GM08714 (cell line): ENCODE measurements around the gene PNLIPRP2.

Experiments
- H3K4me3 ChIP-seq: fragments of 200-500 bp; sonication (Bioruptor generic); 2 replicates; pipeline ENCODE4 v1.5.1; 2014; ENCODE audit warnings: mild to moderate bottlenecking, low read length, inconsistent platforms
- ZNF274 ChIP-seq: IDR thresholded peaks from 2 replicates; pipeline ENCODE4 v1.6.1; 2012; ENCODE audit warnings: mild to moderate bottlenecking, low read depth, low read length

PNLIPRP2 gene

DNA sequence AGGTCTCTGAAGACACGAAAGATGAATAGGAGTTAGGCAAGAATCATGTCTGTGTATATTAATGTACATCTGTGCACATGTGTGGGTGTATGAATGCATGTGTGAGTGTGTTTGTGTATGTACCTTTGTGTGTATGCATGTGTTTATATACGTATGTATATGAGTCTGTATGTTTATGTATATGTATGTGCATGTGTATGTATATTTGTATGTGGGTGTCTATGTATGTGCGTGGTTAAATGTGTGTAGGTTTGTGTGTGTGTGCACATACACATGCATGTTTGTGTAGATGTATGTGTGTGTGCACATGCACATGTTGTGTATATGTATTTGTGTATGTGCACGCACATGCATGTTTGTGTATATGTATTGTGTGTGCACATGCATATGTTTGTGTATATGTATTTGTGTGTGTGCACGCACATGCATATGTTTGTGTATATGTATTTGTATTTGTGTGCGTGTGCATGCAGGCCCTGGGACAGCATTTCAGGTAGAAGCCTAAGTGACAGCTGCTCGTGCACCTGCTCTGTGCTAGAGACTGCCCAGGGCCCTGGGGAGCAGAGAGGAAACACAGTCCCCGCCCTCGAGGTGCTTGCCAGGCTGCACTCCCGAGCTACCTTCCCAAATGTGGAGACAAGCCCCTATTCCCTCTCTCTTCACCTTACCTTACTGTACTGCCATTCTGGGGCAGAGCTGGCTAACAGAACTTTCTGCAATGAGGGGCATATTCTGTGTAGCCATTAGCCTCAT is 17.9 kb upstream of the PNLIPRP2 start:
- no peak overlapping the region for H3K4me3 ChIP-seq
- no peak for TF ChIP-seq ZNF274

DNA sequence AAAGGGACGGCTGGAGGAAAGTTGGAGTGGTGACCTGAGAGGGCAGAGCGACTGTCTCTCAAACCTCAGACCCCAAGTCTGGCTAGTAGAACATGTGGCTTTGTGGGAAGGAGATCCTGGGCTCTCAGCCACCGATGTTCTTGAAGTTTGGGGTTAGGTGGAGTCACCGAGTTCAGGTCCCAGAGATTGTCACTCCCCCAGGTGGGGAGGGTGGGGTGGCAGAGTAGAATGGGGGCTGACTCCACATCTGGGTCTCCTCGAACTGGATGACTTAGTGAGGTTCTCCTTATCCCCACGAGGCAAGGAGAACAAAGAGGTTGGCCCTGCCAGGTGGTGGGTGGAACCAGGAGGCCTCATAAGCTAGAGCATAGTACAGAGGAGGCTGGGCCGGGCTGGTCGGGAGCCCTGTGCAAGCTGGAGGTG is 14.7 kb upstream of the PNLIPRP2 start:
- no peak for TF ChIP-seq ZNF274
- H3K4me3 ChIP-seq: no peak overlapping the region

DNA sequence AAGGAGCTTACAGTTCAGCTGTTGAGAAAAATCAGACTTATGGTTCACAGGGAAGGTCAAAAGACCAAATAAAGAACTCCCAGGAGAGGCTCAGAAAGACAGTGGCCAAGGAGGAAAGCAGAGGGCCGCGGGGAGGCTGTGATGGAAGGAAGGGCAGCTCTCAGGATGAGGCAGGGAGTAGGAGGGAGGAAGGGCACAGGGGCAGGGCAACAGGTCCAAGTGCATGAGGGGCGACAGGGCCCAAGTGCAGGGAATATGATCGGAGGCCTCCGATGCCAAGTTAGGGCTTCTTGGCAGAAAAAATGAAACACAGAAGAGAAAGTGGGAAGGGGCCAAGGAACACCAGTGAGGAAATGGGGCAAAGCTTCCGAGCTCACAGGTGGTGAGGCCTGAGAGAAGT is 13.4 kb upstream of the PNLIPRP2 start:
- no peak for TF ChIP-seq ZNF274
- H3K4me3 ChIP-seq: no peak overlapping the region

DNA sequence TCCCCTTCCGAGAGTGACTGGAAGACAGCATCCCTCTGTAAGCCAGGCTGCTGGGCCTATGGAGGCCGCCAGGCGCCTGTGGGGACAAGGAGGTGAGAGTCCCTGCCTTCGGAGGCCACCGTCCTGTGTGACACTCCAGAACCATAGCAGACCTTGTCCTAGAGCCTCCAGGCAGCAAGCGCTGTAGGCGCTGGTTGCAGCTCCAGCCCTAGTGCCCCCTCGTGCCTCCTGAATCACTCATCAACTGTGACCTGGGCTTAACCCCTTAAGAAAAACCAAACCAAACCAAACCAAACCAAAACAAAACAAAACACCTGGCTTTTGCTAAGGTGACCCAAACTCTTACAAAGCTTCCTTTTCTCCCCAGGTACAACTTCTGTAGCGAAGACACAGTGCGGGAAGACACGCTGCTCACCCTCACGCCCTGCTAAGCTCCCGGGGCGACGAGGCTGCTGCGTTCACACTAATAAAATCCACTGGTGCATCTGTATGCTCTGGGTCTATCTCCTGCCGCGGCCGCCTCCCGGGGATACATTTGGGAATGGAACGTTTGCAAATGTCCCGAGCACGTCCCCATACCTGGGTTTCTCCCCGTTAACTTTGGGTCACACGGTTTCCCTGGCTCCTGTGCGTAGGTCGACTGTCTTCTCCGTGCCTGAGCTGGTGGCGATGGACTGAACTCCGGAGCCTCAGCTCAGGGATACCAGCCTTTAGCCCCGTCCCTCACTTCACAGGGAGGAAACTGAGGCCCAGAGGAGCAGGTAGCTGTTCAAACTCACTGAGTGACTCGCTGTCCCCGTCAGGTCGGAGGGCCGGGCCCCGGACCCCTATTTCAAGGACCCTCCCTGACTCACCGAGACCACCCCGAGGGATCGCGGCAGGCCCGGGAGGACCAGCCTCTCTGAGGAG is 11.8 kb upstream of the PNLIPRP2 start:
- TF ChIP-seq ZNF274: no peak
- no peak overlapping the region for H3K4me3 ChIP-seq

GRCh38 chr10:116610443-116611152 is 10.2 kb upstream of the PNLIPRP2 start:
- no peak for TF ChIP-seq ZNF274
- no peak overlapping the region for H3K4me3 ChIP-seq

DNA sequence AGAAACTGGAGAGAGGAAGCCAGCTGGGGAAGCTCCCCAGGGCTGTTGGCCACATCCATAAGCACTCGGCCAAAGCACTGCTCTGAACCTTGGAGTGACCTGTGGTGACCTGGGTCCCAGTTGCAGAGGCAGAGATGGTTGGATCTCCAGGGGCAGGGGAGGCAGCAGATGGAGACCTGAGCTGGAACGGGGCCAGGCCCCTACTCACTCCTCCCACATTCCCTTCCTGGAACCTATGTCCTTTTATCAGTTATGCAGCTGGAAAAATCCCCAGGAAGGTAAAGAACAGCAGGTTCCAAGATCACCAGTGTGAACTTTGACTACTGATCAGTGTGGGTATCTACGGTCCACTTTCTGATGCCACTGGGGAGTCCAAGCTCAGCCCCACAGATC is 9.6 kb upstream of the PNLIPRP2 start:
- TF ChIP-seq ZNF274: no peak
- no peak overlapping the region for H3K4me3 ChIP-seq

GRCh38 chr10:116612107-116612769 is 8.5 kb upstream of the PNLIPRP2 start:
- no peak for TF ChIP-seq ZNF274
- H3K4me3 ChIP-seq: no peak overlapping the region

DNA sequence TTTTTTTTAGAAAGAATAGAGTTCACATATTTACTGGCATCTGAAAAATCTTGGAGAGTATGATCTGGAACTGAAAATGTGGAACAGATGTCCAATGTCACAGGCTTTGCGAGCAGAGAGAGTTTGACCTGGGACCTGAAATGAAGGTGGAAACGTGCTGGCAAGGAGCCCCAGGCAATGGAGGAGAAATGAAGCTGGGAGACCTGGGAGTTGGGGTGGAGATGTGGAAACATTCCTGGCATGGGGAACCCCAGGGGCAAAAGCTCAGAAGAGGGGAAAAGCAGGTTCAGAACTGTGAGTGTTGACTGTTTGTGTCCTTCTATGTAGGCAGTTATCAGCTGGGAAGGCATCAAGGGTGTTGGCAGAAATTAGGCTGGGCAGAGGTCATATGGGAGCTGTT is 7.3 kb upstream of the PNLIPRP2 start:
- no peak for TF ChIP-seq ZNF274
- H3K4me3 ChIP-seq: no peak overlapping the region

GRCh38 chr10:116614796-116615195 is 6.0 kb upstream of the PNLIPRP2 start:
- TF ChIP-seq ZNF274: no peak
- no peak overlapping the region for H3K4me3 ChIP-seq

DNA sequence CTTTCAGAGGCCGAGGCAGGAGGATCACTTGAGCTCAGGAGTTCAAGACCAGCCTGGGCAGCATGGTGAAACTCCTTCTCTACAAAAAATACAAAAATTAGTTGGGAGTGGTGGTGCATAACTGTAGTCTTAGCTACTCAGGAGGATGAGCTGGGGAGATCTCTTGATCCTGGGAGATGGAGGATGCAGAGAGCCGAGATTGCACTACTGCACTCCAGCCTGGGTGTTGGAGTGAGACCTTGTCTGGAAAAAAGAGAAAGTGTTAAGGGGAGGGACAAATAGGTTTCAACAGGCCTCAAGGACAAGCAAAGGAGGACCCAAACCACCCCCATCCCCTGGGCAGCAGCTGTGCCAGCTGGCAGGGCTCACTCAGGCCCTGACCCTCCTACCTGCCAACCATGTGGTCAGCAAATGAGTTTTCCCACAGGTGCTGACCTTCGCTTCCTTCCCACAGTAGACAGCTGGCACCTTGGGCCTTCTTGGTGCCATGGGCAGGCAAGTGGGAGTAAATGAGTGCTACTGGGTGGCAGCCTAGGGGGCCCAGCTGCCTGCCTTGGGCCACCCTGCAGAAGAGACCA is 5.5 kb upstream of the PNLIPRP2 start:
- H3K4me3 ChIP-seq: no peak overlapping the region
- TF ChIP-seq ZNF274: no peak

DNA sequence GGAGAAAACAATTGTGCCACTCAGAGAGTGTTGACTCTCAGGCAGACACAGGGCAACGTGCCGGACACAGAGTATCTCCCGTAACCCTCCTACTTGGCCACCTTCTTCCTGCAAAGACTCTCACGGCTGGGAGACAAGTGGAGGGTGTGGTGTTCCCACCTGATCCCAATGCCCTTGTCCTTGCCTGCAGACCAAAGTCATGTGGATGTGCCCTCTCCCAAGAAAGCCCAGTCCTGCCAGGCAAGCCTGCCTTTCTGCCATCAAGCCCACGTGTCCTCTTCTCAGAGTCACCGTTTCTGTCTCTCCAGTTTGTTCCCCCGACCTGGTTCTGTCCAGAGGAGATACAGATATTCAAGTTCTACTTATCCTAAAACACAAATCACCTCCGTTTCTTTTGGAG is 723 bp downstream of the PNLIPRP2 start:
- no peak overlapping the region for H3K4me3 ChIP-seq
- TF ChIP-seq ZNF274: no peak

DNA sequence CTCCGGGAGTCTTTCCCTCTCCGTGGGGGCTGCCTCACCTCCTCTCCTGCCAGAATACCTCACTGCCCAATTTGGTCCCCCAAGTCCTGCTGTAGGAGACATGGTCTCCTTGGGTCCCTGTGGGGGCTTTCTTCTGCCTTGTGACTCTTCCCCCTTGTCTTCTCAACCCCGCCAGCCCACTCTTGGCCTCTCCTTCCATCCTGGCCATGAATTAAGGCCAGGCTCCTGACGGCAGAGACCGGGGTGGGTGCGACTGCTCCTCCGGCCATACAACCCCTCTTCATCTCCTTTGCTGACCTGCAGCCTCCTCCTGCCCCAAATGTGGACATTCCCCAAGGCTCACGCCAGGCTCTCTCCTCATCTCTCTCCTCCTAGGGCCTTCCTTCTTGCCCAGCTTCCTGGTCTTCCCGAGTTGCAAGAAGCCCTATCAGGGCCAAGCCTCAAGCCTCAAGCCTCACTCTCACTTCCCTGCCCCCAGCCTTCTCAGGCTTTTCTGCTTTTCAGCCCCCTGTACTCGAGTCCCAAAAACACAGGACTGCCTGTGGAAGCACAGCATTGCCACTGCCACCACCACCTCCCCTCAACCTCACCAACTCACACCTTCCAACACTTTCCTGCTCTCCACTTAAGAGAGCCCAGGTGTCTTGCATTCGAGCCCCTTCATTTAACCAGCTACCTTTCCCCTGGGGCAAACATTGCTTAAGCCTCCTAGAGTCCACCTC is 1.3 kb downstream of the PNLIPRP2 start:
- TF ChIP-seq ZNF274: no peak
- no peak overlapping the region for H3K4me3 ChIP-seq

DNA sequence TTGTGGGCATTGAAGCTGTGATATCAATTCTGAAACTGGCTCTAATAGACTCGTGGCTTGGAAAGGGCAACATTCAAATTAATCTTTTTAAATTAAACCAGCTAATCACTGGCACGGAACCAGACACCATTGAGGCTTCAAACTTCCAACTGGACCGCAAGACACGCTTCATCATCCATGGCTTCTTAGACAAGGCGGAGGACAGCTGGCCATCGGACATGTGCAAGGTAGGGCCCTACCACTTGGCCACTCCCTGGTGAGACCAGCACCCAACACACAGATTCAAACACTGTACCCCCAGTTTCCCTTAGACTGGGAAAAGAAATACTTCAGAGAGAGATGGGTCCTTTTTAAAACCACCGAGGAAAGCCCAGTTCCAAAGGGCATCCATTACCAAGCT is 5.1 kb downstream of the PNLIPRP2 start:
- TF ChIP-seq ZNF274: no peak
- H3K4me3 ChIP-seq: no peak overlapping the region
